GM12878 (cell line): Measurements from ENCODE around the gene PODXL2. TPM values are rescaled to one million over a fixed set of nuclear protein-coding genes. Genes with fewer than 3 reads are reported as not detected.
A peak's percentile ranks its signal among the peaks of the same experiment; 100 is the strongest.

Source experiments
- ATAC-seq: fragments of 200-7000 bp; cut with Tn5 transposase; 3 replicates; pipeline ENCODE4 v1.9.1; 2020; ENCODE audit warnings: mild to moderate bottlenecking, moderate library complexity
- BruUV-seq: library from RNA; stranded (reverse); fragments of 400-500 nt; replicated peaks from 2 replicates; lab custom pipeline; 2021; lab: Mats Ljungman, UMichigan
- CTCF ChIA-PET: fragments of 300-600 bp; sonication (Branson Sonifier 250); formaldehyde crosslinking; extraction: SDS; loops from one replicate; lab custom pipeline; 2021; ENCODE audit warnings: inconsistent platforms; lab: Yijun Ruan, JAX
- POLR2A ChIA-PET: fragments of 350-600 bp; formaldehyde crosslinking; extraction: SDS; loops from one replicate; lab custom pipeline; 2021; ENCODE audit warnings: inconsistent platforms; lab: Charles Lee
- RAD21 ChIA-PET: fragments of 300-600 bp; sonication (Branson Sonifier 250); formaldehyde crosslinking; loops from one replicate; lab custom pipeline; 2023; ENCODE audit warnings: antibody characterized with exemption; ENCODE audit not compliant: unreplicated experiment; lab: Charles Lee
- SMC1A ChIA-PET: fragments of 300-600 bp; sonication (Branson Sonifier 250); formaldehyde crosslinking; loops from one replicate; lab custom pipeline; 2023; ENCODE audit not compliant: unreplicated experiment, uncharacterized antibody; lab: Charles Lee
- DNase-seq: peaks from one replicate; pipeline ENCODE4 v3.0.0-alpha.2; 2011; ENCODE audit warnings: low read depth, low spot score
- FAIRE-seq: peaks from 3 replicates; lab custom pipeline; 2011; peaks lifted over from hg19 to GRCh38; lab: Jason Lieb, UNC
- H2AFZ ChIP-seq: 2 replicates; pipeline ENCODE4 v1.6.0; 2011; ENCODE audit warnings: low read depth, low read length, control low read depth; ENCODE audit not compliant: control insufficient read depth
- H3K27ac ChIP-seq: 2 replicates; pipeline ENCODE4 v1.5.1; 2011; ENCODE audit warnings: control low read depth; ENCODE audit not compliant: control insufficient read depth, insufficient read depth
- H3K27me3 ChIP-seq, 2 experiments: replicated peaks in 1 of 2; 2 replicates each; pipeline versions ENCODE4 v1.6.0 to v1.6.1; 2011; ENCODE audit warnings: low read length in 1 of 2; ENCODE audit not compliant: control insufficient read depth in 2 of 2, insufficient read depth in 2 of 2
- H3K36me3 ChIP-seq, 2 experiments: 2 replicates each; pipeline ENCODE4 v1.5.1; 2011; ENCODE audit warnings: low read length in 1 of 2; ENCODE audit not compliant: control insufficient read depth in 2 of 2, insufficient read depth in 2 of 2
- H3K4me1 ChIP-seq: 2 replicates; pipeline ENCODE4 v1.6.1; 2011; ENCODE audit warnings: mild to moderate bottlenecking, low read length, moderate library complexity, mixed read lengths; ENCODE audit not compliant: control insufficient read depth, insufficient read depth
- H3K4me2 ChIP-seq: 2 replicates; pipeline ENCODE4 v1.6.0; 2011; ENCODE audit warnings: control low read depth; ENCODE audit not compliant: control insufficient read depth, insufficient read depth
- H3K4me3 ChIP-seq: fragments of 200-600 bp; sonication (generic); 2 replicates; pipeline ENCODE4 v1.5.1; 2016
- H3K79me2 ChIP-seq: 2 replicates; pipeline ENCODE4 v1.6.0; 2011; ENCODE audit warnings: low read length; ENCODE audit not compliant: control insufficient read depth, insufficient read depth
- H3K9ac ChIP-seq: 2 replicates; pipeline ENCODE4 v1.8.0; 2011; ENCODE audit warnings: low read length, control low read depth, mixed read lengths; ENCODE audit not compliant: control insufficient read depth, insufficient read depth
- H3K9me3 ChIP-seq: replicated peaks from 3 replicates; pipeline ENCODE4 v1.5.1; 2011; ENCODE audit warnings: mild to moderate bottlenecking, low read length; ENCODE audit not compliant: control insufficient read depth, insufficient read depth
- H4K20me1 ChIP-seq: 2 replicates; pipeline ENCODE4 v1.6.0; 2011; ENCODE audit not compliant: control insufficient read depth, insufficient read depth
- ATF2 ChIP-seq: IDR thresholded peaks from 2 replicates; pipeline ENCODE4 v1.6.1; 2012; ENCODE audit warnings: low read length, inconsistent platforms
- CBX3 ChIP-seq: fragments of 200-600 bp; sonication (generic); IDR thresholded peaks from 2 replicates; pipeline ENCODE4 v1.6.1; 2016; ENCODE audit warnings: low read depth, borderline replicate concordance
- E2F4 ChIP-seq: IDR thresholded peaks from 2 replicates; pipeline ENCODE4 v1.6.1; 2012; ENCODE audit warnings: low read depth, low read length, improper control_type of control experiment
- LARP7 ChIP-seq: fragments of 450-650 bp; IDR thresholded peaks from 2 replicates; pipeline ENCODE4 v1.6.1; 2017; ENCODE audit warnings: mild to moderate bottlenecking
- NFXL1 ChIP-seq: fragments of 450-650 bp; IDR thresholded peaks from 2 replicates; pipeline ENCODE4 v1.6.1; 2017; ENCODE audit warnings: antibody characterized with exemption, mild to moderate bottlenecking, borderline replicate concordance
- PKNOX1 ChIP-seq: fragments of 450-650 bp; IDR thresholded peaks from 2 replicates; pipeline ENCODE4 v1.6.1; 2016; ENCODE audit warnings: mild to moderate bottlenecking
- RB1 ChIP-seq: fragments of 450-650 bp; formaldehyde crosslinking; IDR thresholded peaks from 2 replicates; pipeline ENCODE4 v1.6.1; 2017; ENCODE audit warnings: mild to moderate bottlenecking, borderline replicate concordance
- ZNF217 ChIP-seq: fragments of 450-650 bp; IDR thresholded peaks from 2 replicates; pipeline ENCODE4 v1.6.1; 2017; ENCODE audit warnings: antibody characterized with exemption, mild to moderate bottlenecking
- ZNF687 ChIP-seq: fragments of 450-650 bp; IDR thresholded peaks from 2 replicates; pipeline ENCODE4 v1.6.1; 2017; ENCODE audit warnings: mild to moderate bottlenecking, moderate library complexity
- WGBS: methylation state at CpG from one replicate; pipeline ENCODE4 v1.1.6; 2016; ENCODE audit warnings: low lambda C conversion rate; ENCODE audit not compliant: insufficient replicate concordance, insufficient coverage; ENCODE audit errors: missing lambda C conversion rate; 5-methylcytosine and 5-hydroxymethylcytosine counted together
- in situ Hi-C: fragments of 300-500 bp; cut with MboI; formaldehyde crosslinking; loops from 9 replicates; pipeline ENCODE4 v1.14.3; 2018; ENCODE audit warnings: mixed read lengths
- intact Hi-C: fragments of 100-400 bp; cut with micrococcal nuclease; formaldehyde crosslinking; loops from one replicate; pipeline ENCODE4 v1.14.2; 2022; ENCODE audit not compliant: unreplicated experiment
- polyA plus RNA-seq, 11 experiments: library from polyadenylated mRNA; depleted of rRNA in 4 of 11; unstranded in 6 of 11; stranded (reverse) in 5 of 11; fragments of >200 nt; fragmentation: Nextera tagmentation in 4 of 11; fragmentation: Illumina TruSeq in 1 of 11; extraction: Ambion mirVana in 4 of 11; extraction: Trizol in 1 of 11; gene quantifications; 1 replicate in 1 of 11; 2 replicates in 10 of 11; pipeline versions ENCODE4 v1.2.1 to v1.2.3, GENCODE V29; 2011 to 2016; ENCODE audit warnings: inconsistent platforms in 2 of 11, missing spikeins in 2 of 11, low read depth in 1 of 11
- total RNA-seq, 4 experiments: library from RNA; depleted of rRNA in 3 of 4; stranded (reverse); fragments of >200 nt in 3 of 4; fragmentation: Illumina TruSeq in 1 of 4; extraction: Trizol in 1 of 4; gene quantifications; 2 replicates each; pipeline versions ENCODE4 v1.2.1 to v1.2.3, GENCODE V29; 2013 to 2021
- TF ChIP-seq, protein P1 (sequence below): IDR thresholded peaks from 2 replicates; pipeline ENCODE4 v1.6.1; 2011; ENCODE audit warnings: borderline replicate concordance, low read depth, mild to moderate bottlenecking, moderate library complexity, low read length; ENCODE audit not compliant: insufficient read depth, poor library complexity, severe bottlenecking

The PODXL2 gene
- total and polyA plus RNA-seq, 10 of the 15 experiments (the other 5 are each of a cell fraction or from before 2014, with no cell fraction given): 0.03 to 24.4 (median 13.6) TPM; not detected in 2

DNA sequence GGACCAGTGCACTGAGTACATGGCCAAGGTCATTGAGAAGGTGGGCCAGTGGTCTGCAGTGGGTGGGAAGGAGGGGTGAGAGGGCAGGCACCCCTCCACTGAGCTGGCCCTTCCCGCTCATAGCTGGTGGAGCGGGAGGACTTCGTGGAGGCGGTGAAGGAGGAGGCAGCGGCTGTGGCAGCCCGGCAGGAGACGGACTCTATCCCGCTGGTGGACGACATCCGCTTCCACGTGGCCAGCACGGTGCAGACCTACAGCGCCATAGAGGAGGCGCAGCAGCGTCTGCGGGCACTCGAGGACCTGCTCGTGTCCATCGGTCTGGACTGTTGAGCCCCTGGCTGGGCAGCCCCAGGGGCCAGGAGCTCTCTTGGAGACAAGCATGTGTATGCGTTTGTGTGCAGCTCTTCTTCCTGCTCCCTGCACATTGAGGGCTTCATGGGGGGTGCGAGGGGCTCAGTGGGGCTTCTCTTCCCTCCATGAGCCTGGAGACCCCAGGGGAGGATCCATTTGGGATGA lies 51.2 kb downstream of the PODXL2 start (continued):
- TF ChIP-seq NFXL1 (no peak), PKNOX1 (no peak)

GRCh38 chr3:127680798-127681221 lies 51.8 kb downstream of the PODXL2 start:
- Histone ChIP-seq H3K9ac (no peak overlapping the region), H3K27me3 (no peaks in the 10 kb centered on the region), H3K36me3 (no peaks in the 10 kb centered on the region), H3K9me3 (no peaks in the 10 kb centered on the region), H3K79me2 (no peaks in the 10 kb centered on the region), H2AFZ (no peak overlapping the region), H3K27ac (peak overlapping the region; percentile 4; the same call in 1 of the 2 replicates), H3K4me3 (no peak overlapping the region), H3K4me2 (no peak overlapping the region), H3K4me1 (peaks cover 34% of the 10 kb centered on the region), H4K20me1 (no peaks in the 10 kb centered on the region)
- in situ Hi-C loops (no loop called here), intact Hi-C loops (no loop called here)
- ATAC-seq: no peak
- SMC1A ChIA-PET: no interaction called here
- CTCF ChIA-PET: interaction anchor here (0.8 kb wide), 1 partner anchor 13 kb away, joined by 3 read pairs; no protein-coding TSS in a partner anchor
- no TSS peak for BruUV-seq
- no peak for DNase-seq
- 95% methylated on average over 1 of the region's 1 CpG for WGBS
- POLR2A ChIA-PET: no interaction called here
- no peak for FAIRE-seq
- RAD21 ChIA-PET: no interaction called here
- TF ChIP-seq LARP7 (no peak), CBX3 (no peak), ZNF687 (no peak), E2F4 (no peak), ATF2 (no peak), RB1 (no peak), ZNF217 (no peak)
- TF ChIP-seq, protein P1, sequence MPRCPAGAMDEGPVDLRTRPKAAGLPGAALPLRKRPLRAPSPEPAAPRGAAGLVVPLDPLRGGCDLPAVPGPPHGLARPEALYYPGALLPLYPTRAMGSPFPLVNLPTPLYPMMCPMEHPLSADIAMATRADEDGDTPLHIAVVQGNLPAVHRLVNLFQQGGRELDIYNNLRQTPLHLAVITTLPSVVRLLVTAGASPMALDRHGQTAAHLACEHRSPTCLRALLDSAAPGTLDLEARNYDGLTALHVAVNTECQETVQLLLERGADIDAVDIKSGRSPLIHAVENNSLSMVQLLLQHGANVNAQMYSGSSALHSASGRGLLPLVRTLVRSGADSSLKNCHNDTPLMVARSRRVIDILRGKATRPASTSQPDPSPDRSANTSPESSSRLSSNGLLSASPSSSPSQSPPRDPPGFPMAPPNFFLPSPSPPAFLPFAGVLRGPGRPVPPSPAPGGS: no peak
